GM03348 (cell line): Measurements from ENCODE around the gene IFT57.

Source experiments
- DNase-seq: peaks from one replicate; pipeline ENCODE4 v3.0.0; 2012; ENCODE audit warnings: low spot score

The IFT57 gene

GRCh38 chr3:108219336-108219735, 2.9 kb downstream of the IFT57 start:
- DNase-seq: no peak

DNA sequence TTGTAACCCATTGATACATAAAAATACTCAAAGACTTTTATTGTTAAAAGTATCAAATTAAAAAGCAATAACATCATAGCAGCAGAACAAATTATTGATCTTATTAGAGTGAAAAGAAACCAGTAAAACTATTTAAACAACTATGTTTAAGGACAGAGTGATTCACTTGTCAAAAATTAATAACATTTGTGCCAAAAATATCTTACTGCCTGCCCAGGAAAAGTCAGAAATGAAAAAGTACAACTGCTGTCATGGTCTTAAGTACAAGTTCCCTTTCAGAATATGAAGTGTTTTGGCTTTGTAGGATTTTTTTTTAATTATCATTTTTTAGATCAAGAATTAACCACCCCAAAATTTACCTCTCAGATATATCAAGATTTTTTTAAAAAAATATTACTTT, 3.4 kb downstream of the IFT57 start:
- peak; percentile 19 for DNase-seq

DNA sequence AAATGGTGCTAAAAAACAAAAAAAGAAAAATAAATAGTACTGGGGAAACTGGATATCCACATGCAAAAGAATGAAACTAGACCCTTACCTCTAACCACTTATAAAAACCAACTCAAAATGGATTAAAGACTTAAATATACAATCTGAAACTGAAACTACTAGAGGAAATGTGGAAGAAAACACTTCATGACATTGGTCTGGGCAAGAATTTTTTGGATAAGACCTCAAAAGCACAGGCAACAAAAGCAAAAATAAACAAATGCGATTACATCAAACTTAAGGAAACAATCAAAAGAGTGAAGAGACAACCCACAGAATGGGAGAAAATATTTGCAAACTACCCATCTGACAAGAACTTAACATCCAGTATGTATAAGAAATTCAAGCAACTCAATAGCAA, 6.4 kb downstream of the IFT57 start:
- DNase-seq: no peak

DNA sequence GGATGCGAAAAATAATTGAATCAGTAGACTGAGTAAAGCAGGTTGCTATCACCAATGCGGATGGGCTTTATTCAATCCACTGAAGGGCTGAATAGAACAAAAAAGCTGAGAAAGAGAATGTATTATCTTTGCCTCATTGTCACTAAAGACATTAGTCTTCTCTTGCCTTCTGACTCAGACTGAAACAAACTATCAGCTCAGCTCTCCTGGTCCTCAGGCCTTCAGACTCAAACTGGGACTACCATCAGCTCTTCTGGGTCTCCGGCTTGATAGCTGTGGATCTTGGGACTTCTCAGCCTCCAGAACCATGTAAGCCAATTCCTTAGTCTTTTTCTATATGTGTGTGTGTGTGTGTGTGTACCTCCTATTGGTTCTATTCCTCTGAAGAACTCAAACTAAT, 12.6 kb downstream of the IFT57 start:
- DNase-seq: no peak

DNA sequence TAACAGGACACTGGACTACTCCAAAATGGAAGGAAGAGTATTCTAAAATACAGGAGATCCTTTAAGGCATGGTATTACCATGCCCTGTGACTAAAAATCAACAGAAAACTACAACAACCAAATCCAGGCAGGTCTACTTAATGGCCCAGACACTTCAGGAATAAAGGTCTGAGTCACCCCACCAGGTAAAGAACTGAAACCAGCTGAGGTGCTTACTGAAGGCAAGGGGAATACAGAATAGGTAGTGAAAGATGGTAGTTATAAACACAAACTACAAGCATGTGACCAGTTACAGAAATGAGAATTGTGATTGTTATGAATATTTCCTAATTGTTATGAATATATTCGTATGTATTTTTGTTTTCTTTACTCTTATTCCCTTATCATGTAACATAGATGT, 13.4 kb downstream of the IFT57 start:
- DNase-seq: no peak

GRCh38 chr3:108202834-108203233, 19.4 kb downstream of the IFT57 start:
- DNase-seq: no peak

- DNase-seq: no peak
These were observed 20.1 kb downstream of the IFT57 start for GRCh38 chr3:108202080-108202479.

DNA sequence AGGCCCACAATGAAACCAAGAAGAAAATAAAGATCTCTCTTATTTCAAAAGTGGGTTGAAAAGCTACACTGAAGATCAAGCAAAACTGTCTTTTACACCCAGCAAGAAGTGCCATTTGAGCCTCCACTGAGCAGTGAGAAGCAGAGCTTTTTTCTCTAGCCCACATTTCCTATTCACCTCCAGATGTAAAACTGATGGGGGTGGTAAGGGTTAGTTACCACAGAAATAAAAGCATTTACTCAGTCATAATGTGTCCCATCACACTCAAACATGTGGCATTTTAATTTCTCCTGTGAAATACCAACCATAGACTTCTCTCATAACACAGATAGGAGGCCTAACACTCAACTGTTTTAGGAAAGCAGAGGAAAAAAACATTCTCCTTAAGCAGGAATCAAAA, 21.0 kb downstream of the IFT57 start:
- DNase-seq: no peak

GRCh38 chr3:108200578-108200977, 21.6 kb downstream of the IFT57 start:
- DNase-seq: no peak

- DNase-seq: no peak
These were observed 22.2 kb downstream of the IFT57 start for GRCh38 chr3:108200024-108200423.

DNA sequence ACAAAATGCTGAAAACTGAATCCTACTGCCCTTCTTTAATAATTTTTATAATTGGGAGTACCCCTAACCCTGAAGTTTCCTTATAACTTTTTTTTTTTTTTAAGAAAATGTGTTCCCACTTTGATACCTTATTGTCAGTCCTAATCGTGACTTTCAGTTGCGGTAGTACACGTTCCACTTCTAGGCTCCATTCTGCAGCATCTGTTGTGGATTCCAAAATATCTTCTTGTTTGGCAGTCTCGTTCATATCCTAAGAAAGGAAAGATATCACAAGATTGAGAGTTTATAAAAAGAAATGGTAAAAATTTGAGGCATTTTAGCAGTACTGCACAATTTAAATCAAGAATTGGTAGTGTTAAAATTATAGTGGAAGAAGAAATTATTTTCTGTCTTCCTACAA, 30.8 kb downstream of the IFT57 start:
- no peak for DNase-seq

DNA sequence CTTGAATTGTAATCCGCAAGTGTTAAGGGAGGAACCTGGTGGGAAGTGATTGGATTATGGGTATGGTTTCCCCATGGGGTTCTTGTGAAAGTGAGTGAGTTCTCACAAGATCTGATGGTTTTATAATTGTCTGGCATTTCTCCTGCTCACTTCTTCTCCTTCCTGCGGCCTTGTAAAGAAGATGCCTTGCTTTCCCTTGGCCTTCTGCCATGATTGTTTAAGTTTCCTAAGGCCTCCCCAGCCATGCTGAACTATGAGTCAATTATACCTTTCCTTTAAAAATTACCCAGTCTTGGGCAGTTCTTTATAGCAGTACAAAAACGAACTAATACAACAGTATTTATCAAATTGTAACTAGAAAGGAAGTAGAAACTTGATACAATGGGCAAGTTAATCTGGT, 31.9 kb downstream of the IFT57 start:
- no peak for DNase-seq

DNA sequence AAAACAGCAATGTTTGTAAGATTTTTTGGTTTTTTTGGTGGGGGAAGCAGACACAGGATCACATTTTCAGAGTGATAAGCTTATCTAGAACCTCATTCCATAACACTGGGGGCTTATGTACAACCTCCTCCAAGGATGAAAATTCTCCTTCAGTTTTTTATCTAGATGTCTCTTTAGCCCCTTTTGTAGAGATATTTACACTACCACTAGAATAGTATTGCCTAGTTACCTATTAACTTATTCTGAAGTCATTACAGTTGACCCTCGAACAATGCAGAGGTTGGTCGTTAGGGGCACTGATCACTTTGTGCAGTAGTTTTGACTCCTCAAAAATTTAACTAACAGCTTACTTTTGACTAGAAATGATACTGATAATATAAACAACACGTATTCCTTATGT, 32.8 kb downstream of the IFT57 start:
- no peak for DNase-seq

DNA sequence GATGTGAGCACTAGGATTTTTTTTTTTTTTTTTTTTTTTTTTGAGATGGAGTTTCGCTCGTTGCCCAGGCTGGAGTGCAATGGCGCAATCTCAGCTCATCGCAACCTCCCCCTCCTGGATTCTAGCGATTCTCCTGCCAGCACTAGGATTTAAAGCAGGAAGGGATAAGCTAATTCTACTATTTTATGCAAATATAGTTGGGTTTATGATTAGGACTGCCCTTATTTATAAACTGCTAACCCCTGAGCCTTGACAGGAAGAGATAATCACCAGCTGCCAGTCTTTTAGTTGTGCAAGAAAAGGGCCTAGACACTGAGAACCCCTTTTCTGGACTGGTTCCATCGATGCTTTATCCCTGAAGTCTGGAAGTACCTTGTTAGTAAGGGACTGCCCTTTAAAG, 36.7 kb downstream of the IFT57 start:
- no peak for DNase-seq

GRCh38 chr3:108184824-108185223, 37.4 kb downstream of the IFT57 start:
- no peak for DNase-seq

DNA sequence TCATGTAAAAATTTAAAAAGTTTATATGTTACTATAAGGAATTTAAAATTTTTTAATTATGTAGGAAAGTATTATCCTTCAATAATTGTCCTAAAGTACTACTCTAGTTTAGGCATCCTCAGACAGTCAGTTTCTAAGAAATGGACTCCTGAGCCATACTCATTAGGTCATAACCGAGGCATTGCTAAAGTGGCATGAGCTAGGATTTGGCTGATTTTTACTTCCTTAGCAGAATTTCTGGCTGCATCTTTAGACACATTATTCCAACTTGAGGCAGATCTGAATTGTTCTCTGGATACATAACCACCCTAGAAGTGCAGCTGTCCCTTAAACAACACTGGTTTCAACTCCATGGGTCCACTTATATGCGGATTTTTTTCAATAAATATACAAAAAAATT, 38.3 kb downstream of the IFT57 start:
- no peak for DNase-seq

GRCh38 chr3:108183181-108183580, 39.0 kb downstream of the IFT57 start:
- no peak for DNase-seq

DNA sequence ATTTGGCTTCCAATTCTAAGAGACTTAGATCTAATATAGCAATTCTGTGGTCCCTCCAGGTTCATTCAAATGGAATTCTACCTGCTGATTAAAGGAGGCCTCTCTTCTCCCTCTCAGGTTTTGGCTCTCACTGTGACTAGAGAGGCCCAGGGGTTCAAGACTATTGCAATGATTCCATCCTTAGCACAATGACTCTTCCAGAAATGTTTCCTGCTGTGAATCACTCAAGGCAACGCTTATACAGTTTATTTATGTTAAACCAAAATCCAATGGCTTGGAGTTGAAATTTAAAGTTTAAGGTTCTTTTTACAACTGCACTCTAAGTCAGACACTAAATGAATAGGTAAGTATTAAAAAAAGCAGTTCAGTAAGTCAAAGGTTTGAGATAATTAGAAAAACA, 39.9 kb downstream of the IFT57 start:
- no peak for DNase-seq

DNA sequence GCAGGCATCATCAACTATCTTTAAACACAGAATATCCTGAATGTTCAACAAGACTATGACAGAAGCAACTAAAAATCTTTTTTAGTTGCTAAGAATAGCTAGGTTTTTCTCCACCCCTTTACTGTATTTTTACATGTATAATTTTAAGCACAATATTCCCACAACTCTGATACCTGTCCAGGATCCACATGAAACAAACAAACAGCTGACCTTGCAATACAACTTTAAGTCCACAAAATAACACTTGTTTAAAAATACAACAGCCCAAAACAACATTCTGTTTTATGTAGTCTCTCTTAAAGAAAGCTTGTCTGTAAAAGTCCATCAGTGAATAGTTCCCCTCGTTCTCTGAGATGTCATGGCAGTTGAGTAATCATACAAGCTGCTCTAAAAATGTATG, 41.1 kb downstream of the IFT57 start:
- no peak for DNase-seq

GRCh38 chr3:108180194-108180593, 42.0 kb downstream of the IFT57 start:
- peak; percentile 36 for DNase-seq

DNA sequence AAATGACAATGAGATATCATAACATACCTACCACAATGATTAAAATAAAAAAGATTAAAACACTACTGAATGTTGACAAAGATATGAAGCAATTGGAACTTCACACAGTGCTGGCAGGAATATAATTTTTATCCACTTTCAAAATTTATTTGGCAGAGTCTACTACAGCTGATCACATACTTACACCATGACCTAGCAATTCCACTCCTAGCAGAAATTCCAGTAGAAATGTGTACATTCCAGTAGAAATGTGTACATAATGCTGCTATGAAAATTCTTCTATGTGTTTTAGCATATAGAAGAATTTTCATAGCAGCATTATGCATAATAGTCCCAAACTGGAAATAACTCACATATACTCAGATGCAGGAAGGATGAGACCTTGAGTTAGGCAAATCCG, 43.5 kb downstream of the IFT57 start:
- DNase-seq: peak; percentile 9

- DNase-seq: no peak
These were observed 44.7 kb downstream of the IFT57 start for GRCh38 chr3:108177536-108177935.

- DNase-seq: no peak
These were observed 46.9 kb downstream of the IFT57 start for GRCh38 chr3:108175352-108175751.

- no peak for DNase-seq
These were observed 51.1 kb downstream of the IFT57 start for GRCh38 chr3:108171106-108171505.

- DNase-seq: no peak
These were observed 57.8 kb downstream of the IFT57 start for GRCh38 chr3:108164391-108164790.
